Measurements from ENCODE around the gene INHA.

GRCh38 chr2:219526320-219527075 lies 45.6 kb upstream of the INHA start:
- TF ChIP-seq CTCF (conservative IDR thresholded peaks at IDR 0.05; ENCODE audit: low read depth, low read length) = no peak
- TF ChIP-seq EZH2phosphoT487 (IDR thresholded peaks at IDR 0.05; ENCODE audit: borderline replicate concordance, low read length) = no peak
